H1 (cell line): Measurements from ENCODE around the gene PCDHGA7. TPM values are rescaled to one million over a fixed set of nuclear protein-coding genes. Genes with fewer than 3 reads are reported as not detected.
A peak's percentile ranks its signal among the peaks of the same experiment; 100 is the strongest.
"Not testable (repeated sequence)": the region's sequence is repeated elsewhere in the genome, so short reads cannot be mapped to it uniquely, and the experiment has no call there.

Source experiments
- CTCF ChIA-PET: fragments of 300-600 bp; sonication (Branson Sonifier 250); formaldehyde crosslinking; loops from one replicate; lab custom pipeline; 2021; ENCODE audit not compliant: partially characterized antibody; lab: Charles Lee
- POLR2A ChIA-PET: fragments of 300-600 bp; sonication (Branson Sonifier 250); formaldehyde crosslinking; loops from one replicate; lab custom pipeline; 2021; ENCODE audit warnings: inconsistent platforms; ENCODE audit not compliant: partially characterized antibody; lab: Charles Lee
- DNase-seq, 2 experiments: peaks; one replicate each; pipeline versions ENCODE4 v3.0.0 to v3.0.0-alpha.2; 2010 to 2022; ENCODE audit warnings: low spot score in 2 of 2, low read depth in 1 of 2, mixed read lengths in 1 of 2
- FAIRE-seq: peaks from 2 replicates; lab custom pipeline; 2011; peaks lifted over from hg19 to GRCh38; lab: Jason Lieb, UNC
- H2AFZ ChIP-seq: 2 replicates; pipeline ENCODE4 v1.8.1; 2012; ENCODE audit warnings: low read length, inconsistent platforms
- H2AK5ac ChIP-seq: 2 replicates; pipeline ENCODE4 v1.6.1; 2013; ENCODE audit warnings: low read depth, low read length
- H2BK120ac ChIP-seq: replicated peaks from 2 replicates; pipeline ENCODE3; 2013; ENCODE audit warnings: low read depth, low read length, inconsistent platforms
- H2BK12ac ChIP-seq: 2 replicates; pipeline ENCODE4 v1.6.1; 2013; ENCODE audit warnings: low read depth, low read length
- H2BK15ac ChIP-seq: 2 replicates; pipeline ENCODE4 v1.6.1; 2013; ENCODE audit warnings: low read length
- H2BK20ac ChIP-seq: 2 replicates; pipeline ENCODE4 v1.6.1; 2013; ENCODE audit warnings: low read length
- H2BK5ac ChIP-seq: 2 replicates; pipeline ENCODE4 v1.6.1; 2013; ENCODE audit warnings: low read depth, low read length
- H3K14ac ChIP-seq: 2 replicates; pipeline ENCODE4 v1.6.1; 2013; ENCODE audit warnings: inconsistent platforms; ENCODE audit not compliant: insufficient read length
- H3K18ac ChIP-seq: 2 replicates; pipeline ENCODE4 v1.6.1; 2013; ENCODE audit warnings: low read length; ENCODE audit errors: extremely low read depth
- H3K23ac ChIP-seq: 2 replicates; pipeline ENCODE4 v1.6.1; 2013; ENCODE audit warnings: inconsistent platforms; ENCODE audit not compliant: insufficient read length
- H3K23me2 ChIP-seq: 2 replicates; pipeline ENCODE4 v1.6.1; 2013; ENCODE audit warnings: low read depth, low read length
- H3K27ac ChIP-seq: 2 replicates; pipeline ENCODE4 v1.6.1; 2011; ENCODE audit warnings: low read depth, low read length, inconsistent platforms
- H3K27me3 ChIP-seq, 4 experiments: replicated peaks in 1 of 4; 1 replicate in 1 of 4; 2 replicates in 3 of 4; pipeline versions ENCODE4 v1.6.1 to v1.8.1; 2011 to 2013; ENCODE audit warnings: low read length in 3 of 4, mild to moderate bottlenecking in 3 of 4, inconsistent platforms in 2 of 4, mixed read lengths in 2 of 4, moderate library complexity in 1 of 4; ENCODE audit not compliant: control insufficient read depth in 3 of 4, insufficient read depth in 3 of 4; ENCODE audit errors: extremely low read depth in 1 of 4
- H3K36me3 ChIP-seq, 4 experiments: 2 replicates each; pipeline versions ENCODE4 v1.6.1 to v1.8.1; 2011 to 2013; ENCODE audit warnings: mild to moderate bottlenecking in 4 of 4, low read length in 3 of 4, moderate library complexity in 2 of 4, control low read depth in 1 of 4, inconsistent platforms in 1 of 4; ENCODE audit not compliant: insufficient read depth in 4 of 4, control insufficient read depth in 2 of 4
- H3K4ac ChIP-seq: replicated peaks from 2 replicates; pipeline ENCODE3; 2013; ENCODE audit warnings: low read length, low read depth, mixed read lengths, inconsistent platforms; ENCODE audit not compliant: insufficient read length
- H3K4me1 ChIP-seq, 4 experiments: replicated peaks in 1 of 4; 1 replicate in 1 of 4; 2 replicates in 3 of 4; pipeline versions ENCODE4 v1.6.1 to v1.8.1; 2011 to 2013; ENCODE audit warnings: low read length in 3 of 4, inconsistent platforms in 2 of 4, mixed read lengths in 1 of 4; ENCODE audit not compliant: insufficient read depth in 4 of 4, control insufficient read depth in 3 of 4
- H3K4me2 ChIP-seq, 2 experiments: 2 replicates each; pipeline versions ENCODE4 v1.6.1 to v1.8.1; 2011 to 2013; ENCODE audit warnings: low read depth in 2 of 2, low read length in 2 of 2, control low read depth in 1 of 2, inconsistent platforms in 1 of 2, mild to moderate bottlenecking in 1 of 2; ENCODE audit not compliant: insufficient read depth in 1 of 2
- H3K4me3 ChIP-seq, 4 experiments: fragments of 200-600, 300-600 bp in 1 of 4; sonication (generic), shearing (Covaris generic), sonication (Bioruptor Twin) in 1 of 4; 2 replicates each; pipeline versions ENCODE4 v1.5.1 to v1.8.1; 2011 to 2016; ENCODE audit warnings: low read length in 4 of 4, low read depth in 3 of 4, control low read depth in 2 of 4, inconsistent platforms in 2 of 4, mild to moderate bottlenecking in 2 of 4, mixed read lengths in 1 of 4, moderate library complexity in 1 of 4; ENCODE audit not compliant: insufficient read depth in 2 of 4; ENCODE audit errors: extremely low read depth in 1 of 4
- H3K56ac ChIP-seq: replicated peaks from 2 replicates; pipeline ENCODE3; 2013; ENCODE audit warnings: low read depth, mild to moderate bottlenecking, mixed read lengths, low read length, inconsistent platforms; ENCODE audit not compliant: insufficient read length
- H3K79me1 ChIP-seq: 2 replicates; pipeline ENCODE4 v1.6.1; 2013; ENCODE audit warnings: low read depth, low read length, control low read depth
- H3K79me2 ChIP-seq, 2 experiments: 2 replicates each; pipeline versions ENCODE4 v1.6.1 to v1.8.1; 2012 to 2013; ENCODE audit warnings: low read length in 2 of 2, mild to moderate bottlenecking in 2 of 2, inconsistent platforms in 1 of 2; ENCODE audit not compliant: insufficient read depth in 2 of 2, control insufficient read depth in 1 of 2
- H3K9ac ChIP-seq, 4 experiments: replicated peaks in 1 of 4; 1 replicate in 1 of 4; 2 replicates in 3 of 4; pipeline versions ENCODE4 v1.6.1 to v1.8.1; 2011 to 2013; ENCODE audit warnings: low read depth in 3 of 4, low read length in 3 of 4, control low read depth in 2 of 4, mild to moderate bottlenecking in 2 of 4, moderate library complexity in 2 of 4, inconsistent platforms in 1 of 4; ENCODE audit errors: extremely low read depth in 1 of 4
- H3K9me3 ChIP-seq, 2 experiments: 2 replicates each; pipeline versions ENCODE4 v1.6.1 to v1.8.1; 2012 to 2013; ENCODE audit warnings: mild to moderate bottlenecking in 2 of 2, moderate library complexity in 2 of 2, control low read depth in 1 of 2, inconsistent platforms in 1 of 2, low read depth in 1 of 2, low read length in 1 of 2, mixed read lengths in 1 of 2; ENCODE audit not compliant: insufficient read depth in 2 of 2
- H4K20me1 ChIP-seq, 2 experiments: replicated peaks in 1 of 2; 2 replicates each; pipeline versions ENCODE3 to v1.8.1; 2011 to 2013; ENCODE audit warnings: inconsistent platforms in 2 of 2, low read length in 2 of 2, mild to moderate bottlenecking in 1 of 2; ENCODE audit not compliant: insufficient read depth in 2 of 2, control insufficient read depth in 1 of 2
- H4K5ac ChIP-seq: 2 replicates; pipeline ENCODE4 v1.6.1; 2013; ENCODE audit warnings: low read length, low read depth, mixed read lengths, inconsistent platforms; ENCODE audit not compliant: insufficient read length
- H4K8ac ChIP-seq: 2 replicates; pipeline ENCODE4 v1.8.0; 2013; ENCODE audit warnings: mild to moderate bottlenecking, moderate library complexity, low read length, inconsistent platforms; ENCODE audit not compliant: insufficient read depth; ENCODE audit errors: extremely low read depth
- H4K91ac ChIP-seq: replicated peaks from 2 replicates; pipeline ENCODE3; 2013; ENCODE audit warnings: low read length, mixed read lengths, inconsistent platforms; ENCODE audit not compliant: insufficient read length
- ASH2L ChIP-seq: fragments of 200-600, 300-600 bp; sonication (generic); IDR thresholded peaks from one replicate; pipeline ENCODE4 v1.7.1; 2017; ENCODE audit warnings: low read length
- CTCF ChIP-seq, 3 experiments: IDR thresholded peaks; 1 replicate in 2 of 3; 2 replicates in 1 of 3; pipeline versions ENCODE4 v1.5.1 to v1.6.1; 2011; ENCODE audit warnings: low read length in 3 of 3, mild to moderate bottlenecking in 3 of 3, inconsistent platforms in 2 of 3, low read depth in 1 of 3, moderate library complexity in 1 of 3; ENCODE audit not compliant: insufficient read depth in 1 of 3; ENCODE audit errors: control extremely low read depth in 1 of 3
- E2F6 ChIP-seq: IDR thresholded peaks from 2 replicates; pipeline ENCODE4 v1.6.1; 2012; ENCODE audit warnings: inconsistent platforms
- JUND ChIP-seq: IDR thresholded peaks from 2 replicates; pipeline ENCODE4 v1.6.1; 2011; ENCODE audit warnings: mild to moderate bottlenecking, improper control_type of control experiment, low read length
- KDM4A ChIP-seq: IDR thresholded peaks from one replicate; pipeline ENCODE4 v1.7.1; 2012; ENCODE audit warnings: low read depth, mild to moderate bottlenecking, moderate library complexity, low read length, inconsistent platforms; ENCODE audit not compliant: severe bottlenecking
- NRF1 ChIP-seq: IDR thresholded peaks from 2 replicates; pipeline ENCODE4 v1.6.1; 2011; ENCODE audit warnings: mild to moderate bottlenecking, low read depth, low read length, improper control_type of control experiment
- TBP ChIP-seq: IDR thresholded peaks from 2 replicates; pipeline ENCODE4 v1.6.1; 2011; ENCODE audit warnings: low read depth, low read length, improper control_type of control experiment
- YY1 ChIP-seq: IDR thresholded peaks from 2 replicates; pipeline ENCODE4 v1.6.1; 2011; ENCODE audit warnings: low read depth, mild to moderate bottlenecking, low read length
- WGBS, 2 experiments: shearing (Covaris generic) in 1 of 2; methylation state at CpG; one replicate each; pipeline versions ENCODE4 v1.1.6 to v1.1.7; 2013 to 2015; ENCODE audit warnings: low lambda C conversion rate in 2 of 2, mixed read lengths in 2 of 2, inconsistent platforms in 1 of 2, low coverage in 1 of 2, missing lambda C conversion rate in 1 of 2; ENCODE audit not compliant: insufficient replicate concordance in 2 of 2, insufficient coverage in 1 of 2, insufficient read length in 1 of 2; ENCODE audit errors: extremely low coverage in 1 of 2, missing lambda C conversion rate in 1 of 2; 5-methylcytosine and 5-hydroxymethylcytosine counted together
- polyA plus RNA-seq, 7 experiments: library from polyadenylated mRNA; depleted of rRNA in 3 of 7; stranded (reverse) in 5 of 7; unstranded in 2 of 7; fragments of >200 nt in 5 of 7; fragments of 200-250 nt in 2 of 7; gene quantifications; 1 replicate in 5 of 7; 2 replicates in 1 of 7; 4 replicates in 1 of 7; pipeline versions ENCODE4 v1.2.1 to v1.2.3, GENCODE V29; 2011 to 2013; ENCODE audit warnings: missing spikeins in 2 of 7, mixed read lengths in 2 of 7
- total RNA-seq: library from RNA; stranded (reverse); fragmentation: NEBNext Ultra II Directional; extraction: Animal tissue kit (Norgen Biotek cat#: 25700); gene quantifications from 2 replicates; pipeline ENCODE4 v1.2.1, GENCODE V29; 2021

The PCDHGA7 gene
- total and polyA plus RNA-seq, 2 of the 8 experiments (the other 6 are each of a cell fraction or from before 2014, with no cell fraction given): 0.39 to 1.1 TPM

GRCh38 chr5:141417494-141418172, 35.1 kb downstream of the PCDHGA7 start, which contains the start of gene PCDHGB7:
TSS of gene PCDHGB7 (plus strand) at chr5:141417677. CDS start at chr5:141417860, 183 bp downstream.
- H3K18ac ChIP-seq, H3K27ac ChIP-seq, H2AFZ ChIP-seq, H4K20me1 ChIP-seq, FAIRE-seq, H2BK12ac ChIP-seq, H4K91ac ChIP-seq, H3K4ac ChIP-seq, H3K56ac ChIP-seq, H2BK5ac ChIP-seq, H3K79me2 ChIP-seq, H2BK15ac ChIP-seq, H2BK120ac ChIP-seq, H4K5ac ChIP-seq, H3K23ac ChIP-seq, H3K14ac ChIP-seq, H2AK5ac ChIP-seq, H3K79me1 ChIP-seq, H2BK20ac ChIP-seq, H3K4me1 ChIP-seq, H3K23me2 ChIP-seq: not testable (repeated sequence)
- Histone ChIP-seq H3K9ac (peak within 1 kb of the TSS in 3 of 4 experiments; percentile 34 to 56 (median 51); a peak in 5 of 7 replicates), H3K4me2 (peak within 1 kb of the TSS; percentile 60 to 65), H3K4me3 (peak within 1 kb of the TSS; percentile 48 to 73 (median 62)), H3K36me3 (peaks cover 0 to 21% (median under 1%) of the 10 kb centered on the region in 4 experiments; a peak in 2 of 8 replicates), H3K9me3 (peaks cover 26 to 30% of the 10 kb centered on the region in 2 experiments), H4K8ac (peak within 1 kb of the TSS; percentile 77), H3K27me3 (peaks cover 0 to 12% (median 6%) of the 10 kb centered on the region in 4 experiments; a peak in 4 of 7 replicates)
- CTCF ChIA-PET: interaction anchor here (0.6 to 23.3 kb wide), 45 partner anchors 11 to 282 kb away, joined by 3 to 1236 read pairs (median 4); partner anchors contain the start of genes PCDHB12, PCDHB13, PCDHB14 and PCDHB15
- WGBS, 2 experiments: 11% methylated on average over 35 of the region's 47 CpGs; no CpG with 5 or more reads in 1 of the 2 experiments
- POLR2A ChIA-PET: interaction anchor here (0.6 to 1.4 kb wide), 6 partner anchors 61 to 140 kb away, joined by 3 to 5 read pairs (median 4); no protein-coding TSS in a partner anchor
- DNase-seq: peak in 1 of 2 experiments; percentile 87
- TF ChIP-seq ASH2L (peak; percentile 95), YY1 (0 out of 2 replicates have a peak, but pooled peaks have one; percentile 18), JUND (0 out of 2 replicates have a peak, but pooled peaks have one; percentile 25), NRF1 (peak; percentile 32), TBP (peak; percentile 29; the same call in 1 of the 2 replicates), E2F6 (peak; percentile 26; the same call in 1 of the 2 replicates), CTCF (IDR thresholded peaks at IDR 0.05; ENCODE audit: control extremely low read depth in 1 of 3, insufficient read depth in 1 of 3, low read depth in 1 of 3, low read length in 3 of 3) (peak; percentile 76 to 96 (median 81)), KDM4A (peak; percentile 96)
